ENCODE measurements around the gene FOXD1. TPM values are rescaled to one million over a fixed set of nuclear protein-coding genes. Genes with fewer than 3 reads are reported as not detected.
"Not testable (repeated sequence)": the region's sequence is repeated elsewhere in the genome, so short reads cannot be mapped to it uniquely, and the experiment has no call there.

The FOXD1 gene
- total RNA-seq, 4 donors from 2014 or later, result 1.7 to 22.7 (median 4.5) TPM

GRCh38 chr5:73417303-73418034 is 31.1 kb downstream of the FOXD1 start:
- Histone ChIP-seq H3K27ac (no peak overlapping the region), H3K27me3 (peaks cover 0 to 23% of the 10 kb centered on the region in 2 donors), H3K9me3 (no peaks in the 10 kb centered on the region), H3K4me1 (peaks cover 0 to 9% (median 0%) of the 10 kb centered on the region in 4 donors), H3K36me3 (no peaks in the 10 kb centered on the region), H3K4me3 (no peak overlapping the region)
- TF ChIP-seq POLR2A (IDR thresholded peaks at IDR 0.05) (no peak), CTCF (IDR thresholded peaks at IDR 0.05) (no peak)
- DNase-seq, result no peak

GRCh38 chr5:73415617-73416016 is 33.0 kb downstream of the FOXD1 start:
- Histone ChIP-seq H3K27me3 (peaks cover 0 to 19% of the 10 kb centered on the region in 2 donors), H3K4me3 (no peak overlapping the region), H3K27ac (no peak overlapping the region), H3K9me3 (no peaks in the 10 kb centered on the region), H3K36me3 (no peaks in the 10 kb centered on the region), H3K4me1 (peaks cover 0 to 9% (median 0%) of the 10 kb centered on the region in 4 donors)
- TF ChIP-seq CTCF (IDR thresholded peaks at IDR 0.05) (no peak), POLR2A (IDR thresholded peaks at IDR 0.05) (no peak)
- DNase-seq, result no peak

- Histone ChIP-seq H3K9me3 (no peaks in the 10 kb centered on the region), H3K36me3 (no peaks in the 10 kb centered on the region), H3K27me3 (peaks cover 0 to 15% of the 10 kb centered on the region in 2 donors), H3K4me1 (peaks cover 0 to 9% (median 0%) of the 10 kb centered on the region in 4 donors), H3K27ac (no peak overlapping the region), H3K4me3 (no peak overlapping the region)
- DNase-seq, result no peak
- TF ChIP-seq POLR2A (IDR thresholded peaks at IDR 0.05), result no peak
- no peak for TF ChIP-seq CTCF (IDR thresholded peaks at IDR 0.05)
These were observed 33.4 kb downstream of the FOXD1 start for GRCh38 chr5:73415171-73415570.

- no peak for DNase-seq
- no peak overlapping the region for H3K27ac ChIP-seq
- no peaks in the 10 kb centered on the region for H3K4me1 ChIP-seq
- TF ChIP-seq CTCF (IDR thresholded peaks at IDR 0.05) (no peak), POLR2A (IDR thresholded peaks at IDR 0.05) (no peak)
- no peaks in the 10 kb centered on the region for H3K9me3 ChIP-seq
- H3K4me3 ChIP-seq, result no peak overlapping the region
- H3K36me3 ChIP-seq, result no peaks in the 10 kb centered on the region
- no peaks in the 10 kb centered on the region for H3K27me3 ChIP-seq
These were observed 36.0 kb downstream of the FOXD1 start for GRCh38 chr5:73412597-73412988.

- DNase-seq, result no peak
- H3K4me3 ChIP-seq, result no peak overlapping the region
These were observed 36.5 kb downstream of the FOXD1 start for GRCh38 chr5:73411936-73412596.

GRCh38 chr5:73409927-73410326 is 38.6 kb downstream of the FOXD1 start:
- not testable (repeated sequence) for H3K4me1 ChIP-seq

More at GRCh38 chr5:73411936-73412596, 36.5 kb downstream of the FOXD1 start:
- TF ChIP-seq CTCF (IDR thresholded peaks at IDR 0.05) (no peak), POLR2A (IDR thresholded peaks at IDR 0.05) (no peak)
- H3K4me1 ChIP-seq, result no peaks in the 10 kb centered on the region
- no peaks in the 10 kb centered on the region for H3K36me3 ChIP-seq
- H3K27ac ChIP-seq, result no peak overlapping the region
- H3K9me3 ChIP-seq, result no peaks in the 10 kb centered on the region
- H3K27me3 ChIP-seq, result no peaks in the 10 kb centered on the region

More at GRCh38 chr5:73409927-73410326, 38.6 kb downstream of the FOXD1 start:
- not testable (repeated sequence) for H3K9me3 ChIP-seq, H3K27ac ChIP-seq, H3K27me3 ChIP-seq, H3K4me3 ChIP-seq, H3K36me3 ChIP-seq, DNase-seq
